Panc1 (cell line): ENCODE data around the gene CEACAM16. TPM values are rescaled to one million over a fixed set of nuclear protein-coding genes. Genes with fewer than 3 reads are reported as not detected.
"Not testable (repeated sequence)": the region's sequence is repeated elsewhere in the genome, so short reads cannot be mapped to it uniquely, and the experiment has no call there.

Experiments
- ATAC-seq: fragments of 200-7000 bp; cut with Tn5 transposase; 2 replicates; pipeline ENCODE4 v1.9.1; 2020; ENCODE audit warnings: mild to moderate bottlenecking, moderate library complexity
- BruUV-seq: library from RNA; stranded (reverse); fragments of 400-500 nt; replicated peaks from 2 replicates; lab custom pipeline; 2021; lab: Mats Ljungman, UMichigan
- CTCF ChIA-PET: fragments of 300-600 bp; sonication (Branson Sonifier 250); formaldehyde crosslinking; loops from one replicate; lab custom pipeline; 2022; ENCODE audit warnings: antibody characterized with exemption; lab: Charles Lee
- POLR2A ChIA-PET: fragments of 300-600 bp; sonication (Branson Sonifier 250); formaldehyde crosslinking; loops from one replicate; lab custom pipeline; 2022; ENCODE audit warnings: antibody characterized with exemption; lab: Charles Lee
- DNase-seq: peaks from one replicate; pipeline ENCODE4 v3.0.0-alpha.2; 2010; ENCODE audit warnings: low read depth, low spot score
- H3K27ac ChIP-seq: 2 replicates; pipeline ENCODE4 v1.5.1; 2011; ENCODE audit warnings: mild to moderate bottlenecking, low read length, inconsistent platforms
- H3K27me3 ChIP-seq: fragments of 200-500 bp; sonication (Bioruptor generic); 2 replicates; pipeline ENCODE4 v1.6.0; 2014; ENCODE audit warnings: low read length, inconsistent platforms; ENCODE audit not compliant: control insufficient read depth, insufficient read depth
- H3K36me3 ChIP-seq: fragments of 200-500 bp; sonication (Bioruptor generic); 2 replicates; pipeline ENCODE4 v1.5.1; 2014; ENCODE audit warnings: inconsistent platforms, mild to moderate bottlenecking, low read length, moderate library complexity; ENCODE audit not compliant: control insufficient read depth, insufficient read depth
- H3K4me1 ChIP-seq: 2 replicates; pipeline ENCODE4 v1.5.1; 2011; ENCODE audit warnings: inconsistent platforms, mild to moderate bottlenecking, low read length, moderate library complexity; ENCODE audit not compliant: control insufficient read depth, insufficient read depth
- H3K4me3 ChIP-seq, 2 experiments: 2 replicates each; pipeline ENCODE4 v1.5.1; 2011 to 2012; ENCODE audit warnings: low read depth in 2 of 2, low read length in 2 of 2, mild to moderate bottlenecking in 2 of 2, inconsistent platforms in 1 of 2, moderate library complexity in 1 of 2
- H3K9me3 ChIP-seq: fragments of 200-500 bp; sonication (Bioruptor generic); 2 replicates; pipeline ENCODE4 v1.5.1; 2014; ENCODE audit warnings: low read depth, mild to moderate bottlenecking, inconsistent platforms, low read length, moderate library complexity; ENCODE audit not compliant: control insufficient read depth, insufficient read depth
- POLR2AphosphoS5 ChIP-seq: IDR thresholded peaks from 2 replicates; pipeline ENCODE4 v1.6.1; 2012; ENCODE audit warnings: mild to moderate bottlenecking, low read depth, low read length, moderate library complexity
- SIN3A ChIP-seq: IDR thresholded peaks from 2 replicates; pipeline ENCODE4 v1.6.1; 2012; ENCODE audit warnings: low read depth, mild to moderate bottlenecking, low read length, moderate library complexity, borderline replicate concordance; ENCODE audit not compliant: insufficient read depth
- TCF7L2 ChIP-seq: IDR thresholded peaks from 2 replicates; pipeline ENCODE4 v1.6.1; 2011; ENCODE audit warnings: mild to moderate bottlenecking, low read depth, low read length, inconsistent platforms
- in situ Hi-C: cut with HindIII; loops from 2 replicates; pipeline ENCODE4 v1.10.0; 2016; ENCODE audit warnings: low sequenced_read_pairs, low pct_unique_long_range_greater_than_20kb
- intact Hi-C: fragments of 100-400 bp; cut with micrococcal nuclease; formaldehyde crosslinking; loops from one replicate; pipeline ENCODE4 v1.10.0; 2022; ENCODE audit not compliant: unreplicated experiment
- total RNA-seq: library from RNA; stranded (reverse); gene quantifications from one replicate; pipeline ENCODE4 v1.2.1, GENCODE V29; 2021; ENCODE audit not compliant: unreplicated experiment
- TF ChIP-seq, protein P1 (sequence below): fragments of 450-650 bp; IDR thresholded peaks from 2 replicates; pipeline ENCODE4 v1.5.1; 2017; ENCODE audit warnings: mild to moderate bottlenecking
- TF ChIP-seq, protein P2 (sequence below), 2 experiments: IDR thresholded peaks; 2 replicates each; pipeline ENCODE4 v1.6.1; 2011 to 2012; ENCODE audit warnings: low read depth in 2 of 2, control low read depth in 1 of 2, low read length in 1 of 2, mild to moderate bottlenecking in 1 of 2, moderate library complexity in 1 of 2; ENCODE audit not compliant: insufficient read depth in 1 of 2

The CEACAM16 gene
- total RNA-seq, 1 experiment from 2014 or later: not detected

DNA sequence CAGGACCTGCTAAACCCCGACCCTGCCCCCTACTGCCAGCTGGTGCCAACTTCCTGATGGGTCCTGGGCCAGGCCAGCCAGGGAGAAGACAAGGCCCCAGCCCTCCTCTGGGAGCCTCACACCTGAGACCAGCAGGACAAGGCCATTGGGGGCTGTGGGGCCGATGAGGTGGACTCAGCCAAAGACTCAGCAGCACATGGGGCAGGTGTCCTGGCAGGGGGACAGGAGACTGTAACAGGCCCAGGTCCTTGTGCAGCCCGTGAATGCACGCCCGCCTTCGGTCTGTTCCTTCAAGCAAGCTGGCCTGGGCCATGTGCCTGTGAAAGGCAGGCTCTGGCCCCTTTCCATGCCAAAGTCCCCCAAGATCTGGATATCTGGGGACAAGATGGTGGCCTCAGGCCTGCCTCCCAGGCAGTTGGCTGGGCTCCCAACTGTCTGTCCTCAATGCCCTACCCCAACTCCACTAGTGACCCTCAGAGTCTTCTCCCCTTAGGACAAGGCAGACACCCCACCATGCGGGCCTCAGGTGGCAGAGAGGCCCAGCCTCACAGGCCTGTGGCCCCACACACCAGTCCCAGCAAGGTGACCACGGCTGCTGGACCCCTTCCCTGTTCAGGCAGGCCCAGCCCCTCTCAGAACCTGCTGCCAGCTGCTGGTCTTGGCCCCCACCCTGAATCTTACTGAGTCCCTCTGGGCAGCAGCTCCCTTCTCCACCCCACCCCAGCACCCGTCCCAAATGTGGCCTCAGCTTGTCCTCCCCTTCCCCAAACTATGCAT lies 15.3 kb upstream of the CEACAM16 start:
- no peaks in the 10 kb centered on the region for H3K27me3 ChIP-seq
- no peak overlapping the region for H3K4me3 ChIP-seq
- ChIA-PET POLR2A (no interaction called here), CTCF (interaction anchor here (0.6 kb wide), 1 partner anchor 29 kb away, joined by 5 read pairs; no protein-coding TSS in a partner anchor)
- ATAC-seq (peak; percentile 15; the same call in 1 of the 2 replicates), DNase-seq (no peak)
- no TSS peak for BruUV-seq
- H3K4me1 ChIP-seq: 0 out of 2 replicates have a peak, but pooled peaks cover 2% of the 10 kb centered on the region
- H3K36me3 ChIP-seq: no peaks in the 10 kb centered on the region
- no peaks in the 10 kb centered on the region for H3K9me3 ChIP-seq
- in situ Hi-C loops (no loop called here), intact Hi-C loops (no loop called here)
- TF ChIP-seq, protein P1, sequence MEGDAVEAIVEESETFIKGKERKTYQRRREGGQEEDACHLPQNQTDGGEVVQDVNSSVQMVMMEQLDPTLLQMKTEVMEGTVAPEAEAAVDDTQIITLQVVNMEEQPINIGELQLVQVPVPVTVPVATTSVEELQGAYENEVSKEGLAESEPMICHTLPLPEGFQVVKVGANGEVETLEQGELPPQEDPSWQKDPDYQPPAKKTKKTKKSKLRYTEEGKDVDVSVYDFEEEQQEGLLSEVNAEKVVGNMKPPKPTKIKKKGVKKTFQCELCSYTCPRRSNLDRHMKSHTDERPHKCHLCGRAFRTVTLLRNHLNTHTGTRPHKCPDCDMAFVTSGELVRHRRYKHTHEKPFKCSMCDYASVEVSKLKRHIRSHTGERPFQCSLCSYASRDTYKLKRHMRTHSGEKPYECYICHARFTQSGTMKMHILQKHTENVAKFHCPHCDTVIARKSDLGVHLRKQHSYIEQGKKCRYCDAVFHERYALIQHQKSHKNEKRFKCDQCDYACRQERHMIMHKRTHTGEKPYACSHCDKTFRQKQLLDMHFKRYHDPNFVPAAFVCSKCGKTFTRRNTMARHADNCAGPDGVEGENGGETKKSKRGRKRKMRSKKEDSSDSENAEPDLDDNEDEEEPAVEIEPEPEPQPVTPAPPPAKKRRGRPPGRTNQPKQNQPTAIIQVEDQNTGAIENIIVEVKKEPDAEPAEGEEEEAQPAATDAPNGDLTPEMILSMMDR: no peak
- no peak for TF ChIP-seq TCF7L2
- TF ChIP-seq POLR2AphosphoS5: no peak
- TF ChIP-seq, protein P2, sequence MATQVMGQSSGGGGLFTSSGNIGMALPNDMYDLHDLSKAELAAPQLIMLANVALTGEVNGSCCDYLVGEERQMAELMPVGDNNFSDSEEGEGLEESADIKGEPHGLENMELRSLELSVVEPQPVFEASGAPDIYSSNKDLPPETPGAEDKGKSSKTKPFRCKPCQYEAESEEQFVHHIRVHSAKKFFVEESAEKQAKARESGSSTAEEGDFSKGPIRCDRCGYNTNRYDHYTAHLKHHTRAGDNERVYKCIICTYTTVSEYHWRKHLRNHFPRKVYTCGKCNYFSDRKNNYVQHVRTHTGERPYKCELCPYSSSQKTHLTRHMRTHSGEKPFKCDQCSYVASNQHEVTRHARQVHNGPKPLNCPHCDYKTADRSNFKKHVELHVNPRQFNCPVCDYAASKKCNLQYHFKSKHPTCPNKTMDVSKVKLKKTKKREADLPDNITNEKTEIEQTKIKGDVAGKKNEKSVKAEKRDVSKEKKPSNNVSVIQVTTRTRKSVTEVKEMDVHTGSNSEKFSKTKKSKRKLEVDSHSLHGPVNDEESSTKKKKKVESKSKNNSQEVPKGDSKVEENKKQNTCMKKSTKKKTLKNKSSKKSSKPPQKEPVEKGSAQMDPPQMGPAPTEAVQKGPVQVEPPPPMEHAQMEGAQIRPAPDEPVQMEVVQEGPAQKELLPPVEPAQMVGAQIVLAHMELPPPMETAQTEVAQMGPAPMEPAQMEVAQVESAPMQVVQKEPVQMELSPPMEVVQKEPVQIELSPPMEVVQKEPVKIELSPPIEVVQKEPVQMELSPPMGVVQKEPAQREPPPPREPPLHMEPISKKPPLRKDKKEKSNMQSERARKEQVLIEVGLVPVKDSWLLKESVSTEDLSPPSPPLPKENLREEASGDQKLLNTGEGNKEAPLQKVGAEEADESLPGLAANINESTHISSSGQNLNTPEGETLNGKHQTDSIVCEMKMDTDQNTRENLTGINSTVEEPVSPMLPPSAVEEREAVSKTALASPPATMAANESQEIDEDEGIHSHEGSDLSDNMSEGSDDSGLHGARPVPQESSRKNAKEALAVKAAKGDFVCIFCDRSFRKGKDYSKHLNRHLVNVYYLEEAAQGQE (IDR thresholded peaks at IDR 0.05; ENCODE audit: insufficient read depth in 1 of 2, low read depth in 2 of 2, low read length in 1 of 2): no peak
- TF ChIP-seq SIN3A: no peak
- no peak overlapping the region for H3K27ac ChIP-seq

DNA sequence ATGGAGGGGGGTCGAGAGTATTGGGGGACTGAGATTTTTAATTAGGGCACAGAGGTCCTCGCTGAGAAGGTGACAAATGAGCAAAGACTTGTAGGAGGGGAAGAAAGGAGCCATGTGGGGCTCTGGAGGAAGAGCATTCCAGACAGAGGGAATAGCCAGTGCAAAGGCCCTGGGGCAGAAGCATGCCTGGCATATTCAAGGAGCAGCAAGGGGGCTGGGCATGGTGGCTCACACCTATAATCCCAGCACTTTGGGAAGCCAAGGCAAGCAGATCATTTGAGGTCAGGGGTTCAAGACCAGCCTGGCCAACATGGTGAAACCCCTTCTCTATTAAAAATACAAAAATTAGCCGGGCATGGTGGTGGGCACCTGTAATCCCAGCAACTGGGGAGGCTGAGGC lies 14.6 kb upstream of the CEACAM16 start:
- H3K4me3 ChIP-seq, DNase-seq, H3K9me3 ChIP-seq, ATAC-seq, in situ Hi-C loops, POLR2A ChIA-PET, CTCF ChIA-PET, H3K4me1 ChIP-seq, H3K36me3 ChIP-seq, H3K27me3 ChIP-seq, BruUV-seq, H3K27ac ChIP-seq, intact Hi-C loops: not testable (repeated sequence)
